Loucy (cell line): ENCODE measurements around the gene GNAO1.

Source experiments
- CTCF ChIP-seq: fragments of 200-600 bp; sonication (generic); conservative IDR thresholded peaks from 2 replicates; pipeline ENCODE4 v1.5.1; 2014; ENCODE audit warnings: mild to moderate bottlenecking, antibody characterized with exemption, low read length
- EZH2phosphoT487 ChIP-seq: fragments of 200-600 bp; IDR thresholded peaks from 2 replicates; pipeline ENCODE4 v1.6.1; 2018; ENCODE audit warnings: antibody characterized with exemption, mild to moderate bottlenecking, moderate library complexity, borderline replicate concordance

GRCh38 chr16:56399047-56399446 lies 207.8 kb downstream of the GNAO1 start:
- TF ChIP-seq CTCF: no peak
- TF ChIP-seq EZH2phosphoT487: no peak
